ENCODE data around the gene SLC31A2. TPM values are rescaled to one million over a fixed set of nuclear protein-coding genes. Genes with fewer than 3 reads are reported as not detected.

SLC31A2 gene
- total and polyA plus RNA-seq, 4 experiments from 2014 or later: 5.3 to 8.7 (median 6.5) TPM

GRCh38 chr9:113160571-113160970 lies 9.8 kb downstream of the SLC31A2 start:
- peaks cover 13% of the 10 kb centered on the region for H3K4me1 ChIP-seq (ENCODE audit: insufficient read depth, low read length)
- Mint-ChIP-seq H3K4me3 (no peak overlapping the region), H3K9me3 (no peaks in the 10 kb centered on the region), H3K27ac (peak overlapping the region in 1 of 7 donors; percentile 67), H3K27me3 (no peaks in the 10 kb centered on the region), H3K4me1 (peaks cover 11 to 15% (median 13%) of the 10 kb centered on the region in 4 donors), H3K36me3 (peaks cover 33 to 58% of the 10 kb centered on the region in 2 donors)
- ChIA-PET POLR2A (ENCODE audit: partially characterized antibody) (no interaction called here), CTCF (ENCODE audit: partially characterized antibody) (no interaction called here)
- no peak overlapping the region for H3K27ac ChIP-seq (ENCODE audit: low read depth, low read length)
- DNase-seq: no peak
- no peak overlapping the region for H3K4me3 ChIP-seq (ENCODE audit: low read length in 2 of 2)
- no peaks in the 10 kb centered on the region for H3K27me3 ChIP-seq (ENCODE audit: insufficient read depth, low read length)
- intact Hi-C loops (cut with micrococcal nuclease): no loop called here
- H3K36me3 ChIP-seq (ENCODE audit: insufficient read depth, low read length): peaks cover 21% of the 10 kb centered on the region
- H3K9me3 ChIP-seq (ENCODE audit: control insufficient read depth in 1 of 2, low read length in 2 of 2): no peaks in the 10 kb centered on the region

GRCh38 chr9:113163001-113163400 lies 12.2 kb downstream of the SLC31A2 start:
- H3K27ac ChIP-seq (ENCODE audit: low read depth, low read length): no peak overlapping the region
- no peaks in the 10 kb centered on the region for H3K9me3 ChIP-seq (ENCODE audit: control insufficient read depth in 1 of 2, low read length in 2 of 2)
- H3K9me3 Mint-ChIP-seq: no peaks in the 10 kb centered on the region
- intact Hi-C loops (cut with micrococcal nuclease): no loop called here
- no peaks in the 10 kb centered on the region for H3K4me1 ChIP-seq (ENCODE audit: insufficient read depth, low read length)
- H3K36me3 ChIP-seq (ENCODE audit: insufficient read depth, low read length): peaks cover 42% of the 10 kb centered on the region
- no peak for DNase-seq
- H3K4me1 Mint-ChIP-seq: peaks cover 0 to 2% (median 0%) of the 10 kb centered on the region in 4 donors
- no peak overlapping the region for H3K4me3 Mint-ChIP-seq
- H3K36me3 Mint-ChIP-seq: peaks cover 50 to 80% of the 10 kb centered on the region in 2 donors
- peak overlapping the region in 2 of 7 donors; percentile 66 to 80 for H3K27ac Mint-ChIP-seq
- H3K4me3 ChIP-seq (ENCODE audit: low read length in 2 of 2): no peak overlapping the region
- ChIA-PET POLR2A (ENCODE audit: partially characterized antibody) (interaction anchor here (1.0 kb wide), 1 partner anchor 12 kb away, joined by 4 read pairs; the partner anchor contains the start of gene SLC31A2), CTCF (ENCODE audit: partially characterized antibody) (interaction anchor here (1.0 to 3.5 kb wide), 2 partner anchors 11 to 110 kb away, joined by 3 to 12 read pairs; partner anchors contain the start of gene SLC31A2)
- no peaks in the 10 kb centered on the region for H3K27me3 Mint-ChIP-seq
- no peaks in the 10 kb centered on the region for H3K27me3 ChIP-seq (ENCODE audit: insufficient read depth, low read length)

GRCh38 chr9:113164536-113165300 lies 13.9 kb downstream of the SLC31A2 start:
- H3K9me3 Mint-ChIP-seq: no peaks in the 10 kb centered on the region
- Histone ChIP-seq H3K27me3 (ENCODE audit: insufficient read depth, low read length) (no peaks in the 10 kb centered on the region), H3K27ac (ENCODE audit: low read depth, low read length) (no peak overlapping the region), H3K4me3 (ENCODE audit: low read length in 2 of 2) (no peak overlapping the region), H3K4me1 (ENCODE audit: insufficient read depth, low read length) (no peaks in the 10 kb centered on the region), H3K9me3 (ENCODE audit: control insufficient read depth in 1 of 2, low read length in 2 of 2) (no peaks in the 10 kb centered on the region), H3K36me3 (ENCODE audit: insufficient read depth, low read length) (peaks cover 59% of the 10 kb centered on the region)
- no peaks in the 10 kb centered on the region for H3K4me1 Mint-ChIP-seq
- H3K4me3 Mint-ChIP-seq: no peak overlapping the region
- no peak for DNase-seq
- ChIA-PET CTCF (ENCODE audit: partially characterized antibody) (interaction anchor here (3.5 kb wide), 1 partner anchor 12 kb away, joined by 12 read pairs; the partner anchor contains the start of gene SLC31A2), POLR2A (ENCODE audit: partially characterized antibody) (no interaction called here)
- no peak overlapping the region for H3K27ac Mint-ChIP-seq
- peaks cover 56 to 86% of the 10 kb centered on the region in 2 donors for H3K36me3 Mint-ChIP-seq
- no peaks in the 10 kb centered on the region for H3K27me3 Mint-ChIP-seq
- intact Hi-C loops (cut with micrococcal nuclease): no loop called here

DNA sequence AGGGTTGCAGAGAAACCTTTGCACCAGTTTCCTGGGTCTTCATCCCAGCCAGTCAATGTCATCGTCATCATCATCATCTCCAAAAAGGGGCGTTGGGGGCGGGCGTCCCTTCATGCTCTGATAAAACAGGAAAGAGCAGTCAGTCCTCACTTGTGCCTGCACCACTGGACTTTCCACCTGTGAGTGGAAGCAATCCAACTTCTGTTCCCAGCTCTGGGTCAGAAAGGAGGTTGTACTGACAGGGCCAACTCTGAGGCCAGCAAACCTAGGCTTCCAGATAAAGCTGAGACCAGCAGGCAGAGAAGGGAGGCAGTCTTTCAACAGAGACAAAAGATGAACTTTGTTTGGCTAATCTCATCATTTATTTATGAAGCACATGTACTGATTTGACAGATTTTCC lies 15.2 kb downstream of the SLC31A2 start:
- ChIA-PET POLR2A (ENCODE audit: partially characterized antibody) (interaction anchor here (0.5 to 0.6 kb wide), 2 partner anchors 14 to 79 kb away, joined by 3 read pairs; no protein-coding TSS in a partner anchor), CTCF (ENCODE audit: partially characterized antibody) (no interaction called here)
- no peaks in the 10 kb centered on the region for H3K9me3 Mint-ChIP-seq
- peaks cover 62 to 89% of the 10 kb centered on the region in 2 donors for H3K36me3 Mint-ChIP-seq
- intact Hi-C loops (cut with micrococcal nuclease): no loop called here
- H3K27me3 ChIP-seq (ENCODE audit: insufficient read depth, low read length): no peaks in the 10 kb centered on the region
- H3K4me3 Mint-ChIP-seq: no peak overlapping the region
- no peak for DNase-seq
- no peaks in the 10 kb centered on the region for H3K4me1 Mint-ChIP-seq
- H3K4me3 ChIP-seq (ENCODE audit: low read length in 2 of 2): no peak overlapping the region
- H3K27me3 Mint-ChIP-seq: no peaks in the 10 kb centered on the region
- no peak overlapping the region for H3K27ac ChIP-seq (ENCODE audit: low read depth, low read length)
- H3K4me1 ChIP-seq (ENCODE audit: insufficient read depth, low read length): no peaks in the 10 kb centered on the region
- H3K9me3 ChIP-seq (ENCODE audit: control insufficient read depth in 1 of 2, low read length in 2 of 2): no peaks in the 10 kb centered on the region
- H3K27ac Mint-ChIP-seq: no peak overlapping the region
- peaks cover 71% of the 10 kb centered on the region for H3K36me3 ChIP-seq (ENCODE audit: insufficient read depth, low read length)

DNA sequence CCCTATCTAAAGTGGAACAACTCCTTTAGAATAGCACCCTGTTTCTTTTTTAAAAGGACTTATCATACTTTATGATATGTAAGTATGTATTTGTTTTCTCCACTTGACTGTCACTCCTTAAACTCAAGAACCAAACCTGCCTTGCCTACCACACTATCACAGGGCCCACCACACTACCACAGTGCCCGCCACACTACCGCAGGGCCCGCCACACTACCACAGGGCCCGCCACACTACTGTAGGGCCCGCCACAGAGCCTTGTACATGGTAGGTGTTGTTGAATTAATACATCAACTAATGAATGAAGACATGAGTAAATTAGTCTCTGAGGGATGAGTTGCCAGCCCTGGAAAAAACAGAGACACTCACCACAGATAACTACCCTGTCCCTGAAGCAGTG lies 18.0 kb downstream of the SLC31A2 start:
- H3K36me3 Mint-ChIP-seq: peaks cover 65 to 90% of the 10 kb centered on the region in 2 donors
- intact Hi-C loops (cut with micrococcal nuclease): no loop called here
- no peaks in the 10 kb centered on the region for H3K4me1 ChIP-seq (ENCODE audit: insufficient read depth, low read length)
- no peaks in the 10 kb centered on the region for H3K9me3 ChIP-seq (ENCODE audit: control insufficient read depth in 1 of 2, low read length in 2 of 2)
- peak overlapping the region in 1 of 7 donors; percentile 48 for H3K27ac Mint-ChIP-seq
- H3K36me3 ChIP-seq (ENCODE audit: insufficient read depth, low read length): peaks cover 79% of the 10 kb centered on the region
- no peaks in the 10 kb centered on the region for H3K27me3 ChIP-seq (ENCODE audit: insufficient read depth, low read length)
- no peaks in the 10 kb centered on the region for H3K27me3 Mint-ChIP-seq
- no peak overlapping the region for H3K4me3 ChIP-seq (ENCODE audit: low read length in 2 of 2)
- H3K9me3 Mint-ChIP-seq: peaks cover 0 to 3% (median 0%) of the 10 kb centered on the region in 8 donors
- H3K4me1 Mint-ChIP-seq: no peaks in the 10 kb centered on the region
- H3K4me3 Mint-ChIP-seq: no peak overlapping the region
- no peak for DNase-seq
- ChIA-PET CTCF (ENCODE audit: partially characterized antibody) (no interaction called here), POLR2A (ENCODE audit: partially characterized antibody) (no interaction called here)
- no peak overlapping the region for H3K27ac ChIP-seq (ENCODE audit: low read depth, low read length)

DNA sequence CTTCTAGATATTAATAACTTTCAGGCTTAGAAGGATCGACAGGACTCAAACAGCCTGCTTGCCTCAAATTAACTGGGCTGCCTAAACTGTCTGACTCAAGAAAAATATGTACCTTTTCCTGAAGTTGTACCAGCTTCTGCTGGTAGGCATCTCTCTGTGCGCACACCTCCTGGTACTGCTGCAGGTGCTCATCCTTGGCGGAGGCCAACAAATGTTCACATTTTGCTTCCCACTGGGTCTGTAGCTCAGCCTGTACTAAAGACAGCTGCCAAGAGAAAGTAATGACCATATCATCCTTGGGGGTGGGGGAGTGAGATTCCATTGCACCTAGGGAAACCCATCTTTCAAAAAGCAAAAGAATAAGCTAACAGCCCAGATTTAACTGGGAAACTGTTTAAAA lies 22.5 kb downstream of the SLC31A2 start:
- POLR2A ChIA-PET (ENCODE audit: partially characterized antibody): no interaction called here
- intact Hi-C loops (cut with micrococcal nuclease): no loop called here
- H3K9me3 ChIP-seq (ENCODE audit: control insufficient read depth in 1 of 2, low read length in 2 of 2): no peaks in the 10 kb centered on the region
- no peaks in the 10 kb centered on the region for H3K27me3 ChIP-seq (ENCODE audit: insufficient read depth, low read length)
- H3K4me3 Mint-ChIP-seq: no peak overlapping the region
- peaks cover 56% of the 10 kb centered on the region for H3K36me3 ChIP-seq (ENCODE audit: insufficient read depth, low read length)
- H3K4me1 ChIP-seq (ENCODE audit: insufficient read depth, low read length): no peaks in the 10 kb centered on the region
- H3K27ac ChIP-seq (ENCODE audit: low read depth, low read length): no peak overlapping the region
- no peak for DNase-seq
- no peak overlapping the region for H3K4me3 ChIP-seq (ENCODE audit: low read length in 2 of 2)
- peaks cover 0 to 3% (median 0%) of the 10 kb centered on the region in 8 donors for H3K9me3 Mint-ChIP-seq
- H3K4me1 Mint-ChIP-seq: peaks cover 0 to 4% (median under 1%) of the 10 kb centered on the region in 4 donors
- CTCF ChIA-PET (ENCODE audit: partially characterized antibody): interaction anchor here (1.2 kb wide), 1 partner anchor 22 kb away, joined by 4 read pairs; the partner anchor contains the start of gene SLC31A2
- H3K27me3 Mint-ChIP-seq: no peaks in the 10 kb centered on the region
- H3K27ac Mint-ChIP-seq: no peak overlapping the region
- H3K36me3 Mint-ChIP-seq: peaks cover 73 to 86% of the 10 kb centered on the region in 2 donors

DNA sequence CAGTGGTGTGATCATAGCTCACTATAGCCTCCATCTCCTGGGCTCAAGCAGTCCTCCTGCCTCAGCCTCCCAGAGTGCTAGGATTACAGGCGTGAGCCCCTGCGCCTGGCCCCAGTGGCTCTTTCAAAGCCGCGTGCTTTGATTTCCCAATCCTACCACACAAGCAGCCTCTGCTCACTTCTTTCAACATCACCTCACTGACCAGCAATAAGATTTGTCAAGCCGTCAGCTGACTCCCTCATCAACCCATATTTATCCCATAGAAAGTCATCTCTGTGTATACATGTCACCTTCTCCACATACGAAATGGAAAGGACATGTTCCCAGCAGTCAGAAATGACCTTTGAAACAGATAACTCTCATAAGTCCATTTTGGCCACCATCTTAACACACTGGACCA lies 26.0 kb downstream of the SLC31A2 start:
- no peaks in the 10 kb centered on the region for H3K9me3 ChIP-seq (ENCODE audit: control insufficient read depth in 1 of 2, low read length in 2 of 2)
- DNase-seq: no peak
- H3K36me3 ChIP-seq (ENCODE audit: insufficient read depth, low read length): peaks cover 51% of the 10 kb centered on the region
- peaks cover 0 to 3% (median 0%) of the 10 kb centered on the region in 8 donors for H3K9me3 Mint-ChIP-seq
- POLR2A ChIA-PET (ENCODE audit: partially characterized antibody): no interaction called here
- no peaks in the 10 kb centered on the region for H3K4me1 ChIP-seq (ENCODE audit: insufficient read depth, low read length)
- H3K27me3 ChIP-seq (ENCODE audit: insufficient read depth, low read length): no peaks in the 10 kb centered on the region
- H3K4me3 Mint-ChIP-seq: no peak overlapping the region
- no peak overlapping the region for H3K4me3 ChIP-seq (ENCODE audit: low read length in 2 of 2)
- H3K4me1 Mint-ChIP-seq: peaks cover 0 to 7% (median under 1%) of the 10 kb centered on the region in 4 donors
- H3K36me3 Mint-ChIP-seq: peaks cover 78 to 86% of the 10 kb centered on the region in 2 donors
- no peaks in the 10 kb centered on the region for H3K27me3 Mint-ChIP-seq
- CTCF ChIA-PET (ENCODE audit: partially characterized antibody): interaction anchor here (1.3 kb wide), 1 partner anchor 481 kb away, joined by 3 read pairs; no protein-coding TSS in a partner anchor
- peak overlapping the region in 1 of 7 donors; percentile 22 for H3K27ac Mint-ChIP-seq
- intact Hi-C loops (cut with micrococcal nuclease): no loop called here
- H3K27ac ChIP-seq (ENCODE audit: low read depth, low read length): no peak overlapping the region

All from CD4-positive, alpha-beta memory T cell (primary cell).